GM12864 (cell line): ENCODE measurements around the gene TSSK6.

Experiments used
- DNase-seq: peaks from one replicate; pipeline ENCODE4 v3.0.0-alpha.2; 2011; ENCODE audit warnings: low read depth
- H3K4me3 ChIP-seq: 2 replicates; pipeline ENCODE4 v1.5.1; 2011; ENCODE audit warnings: mild to moderate bottlenecking, low read depth, low read length, control low read depth
- CTCF ChIP-seq: IDR thresholded peaks from 2 replicates; pipeline ENCODE4 v1.5.1; 2011; ENCODE audit warnings: low read depth, mild to moderate bottlenecking, moderate library complexity, low read length, control low read depth, inconsistent platforms; ENCODE audit errors: missing control alignments

TSSK6 gene

GRCh38 chr19:19550485-19550929, 35.2 kb upstream of the TSSK6 start:
- H3K4me3 ChIP-seq = no peak overlapping the region
- no peak for DNase-seq
- no peak for TF ChIP-seq CTCF

GRCh38 chr19:19549804-19550464, 34.6 kb upstream of the TSSK6 start:
- no peak overlapping the region for H3K4me3 ChIP-seq
- no peak for DNase-seq
- no peak for TF ChIP-seq CTCF

- no peak for DNase-seq
- H3K4me3 ChIP-seq = no peak overlapping the region
- TF ChIP-seq CTCF = no peak
Observed at GRCh38 chr19:19548915-19549759, 33.8 kb upstream of the TSSK6 start.

- no peak overlapping the region for H3K4me3 ChIP-seq
- TF ChIP-seq CTCF = no peak
- DNase-seq = no peak
Observed at GRCh38 chr19:19547674-19548336, 32.5 kb upstream of the TSSK6 start.

GRCh38 chr19:19546751-19547162, 31.4 kb upstream of the TSSK6 start:
- no peak overlapping the region for H3K4me3 ChIP-seq
- no peak for TF ChIP-seq CTCF
- no peak for DNase-seq

- no peak for DNase-seq
- H3K4me3 ChIP-seq = no peak overlapping the region
- TF ChIP-seq CTCF = no peak
Observed at GRCh38 chr19:19545707-19546106, 30.4 kb upstream of the TSSK6 start.
